ENCODE data around the gene CR1L. TPM values are rescaled to one million over a fixed set of nuclear protein-coding genes. Genes with fewer than 3 reads are reported as not detected.
"Not testable (repeated sequence)": the region's sequence is repeated elsewhere in the genome, so short reads cannot be mapped to it uniquely, and the experiment has no call there.

CR1L gene
- total RNA-seq, 1 donor from 2014 or later, result not detected

- Mint-ChIP-seq H3K36me3 (ENCODE audit: low read depth) (peaks cover 2% of the 10 kb centered on the region), H3K9me3 (ENCODE audit: low read depth) (no peaks in the 10 kb centered on the region), H3K27ac (ENCODE audit: unreplicated experiment) (no peak overlapping the region), H3K27me3 (ENCODE audit: low read depth) (no peaks in the 10 kb centered on the region), H3K4me3 (ENCODE audit: unreplicated experiment) (no peak overlapping the region), H3K4me1 (ENCODE audit: low read depth) (peaks cover 16% of the 10 kb centered on the region)
- TF ChIP-seq CTCF (IDR thresholded peaks at IDR 0.05), result no peak
- no peak for DNase-seq (ENCODE audit: low spot score)
Observed at GRCh38 chr1:207747627-207748492, 102.9 kb downstream of the CR1L start.

GRCh38 chr1:207748737-207749528, 104.0 kb downstream of the CR1L start:
- no peak overlapping the region for H3K27ac Mint-ChIP-seq (ENCODE audit: unreplicated experiment)

GRCh38 chr1:207750631-207751305, 105.8 kb downstream of the CR1L start:
- Mint-ChIP-seq H3K4me3 (ENCODE audit: unreplicated experiment) (peak overlapping the region; percentile 100), H3K27me3 (ENCODE audit: low read depth) (no peaks in the 10 kb centered on the region), H3K27ac (ENCODE audit: unreplicated experiment) (no peak overlapping the region), H3K36me3 (ENCODE audit: low read depth) (peaks cover 2% of the 10 kb centered on the region), H3K4me1 (ENCODE audit: low read depth) (peaks cover 38% of the 10 kb centered on the region), H3K9me3 (ENCODE audit: low read depth) (no peaks in the 10 kb centered on the region)
- TF ChIP-seq CTCF (IDR thresholded peaks at IDR 0.05), result no peak
- no peak for DNase-seq (ENCODE audit: low spot score)

More at GRCh38 chr1:207748737-207749528, 104.0 kb downstream of the CR1L start:
- H3K4me3 Mint-ChIP-seq (ENCODE audit: unreplicated experiment), result no peak overlapping the region
- H3K36me3 Mint-ChIP-seq (ENCODE audit: low read depth), result peaks cover 2% of the 10 kb centered on the region
- no peaks in the 10 kb centered on the region for H3K9me3 Mint-ChIP-seq (ENCODE audit: low read depth)
- no peaks in the 10 kb centered on the region for H3K27me3 Mint-ChIP-seq (ENCODE audit: low read depth)
- H3K4me1 Mint-ChIP-seq (ENCODE audit: low read depth), result peaks cover 27% of the 10 kb centered on the region
- DNase-seq (ENCODE audit: low spot score), result no peak
- TF ChIP-seq CTCF (IDR thresholded peaks at IDR 0.05), result no peak

GRCh38 chr1:207751463-207751789, 106.5 kb downstream of the CR1L start:
- not testable (repeated sequence) for H3K9me3 Mint-ChIP-seq (ENCODE audit: low read depth); H3K36me3 Mint-ChIP-seq (ENCODE audit: low read depth); H3K27me3 Mint-ChIP-seq (ENCODE audit: low read depth); DNase-seq (ENCODE audit: low spot score)
- peak overlapping the region; percentile 100 for H3K4me3 Mint-ChIP-seq (ENCODE audit: unreplicated experiment)
- peak overlapping the region; percentile 98 for H3K27ac Mint-ChIP-seq (ENCODE audit: unreplicated experiment)
- peaks cover 41% of the 10 kb centered on the region for H3K4me1 Mint-ChIP-seq (ENCODE audit: low read depth)

- Mint-ChIP-seq H3K27ac (ENCODE audit: unreplicated experiment) (peak within 1 kb of the TSS; percentile 98), H3K9me3 (ENCODE audit: low read depth) (no peaks in the 10 kb centered on the region), H3K27me3 (ENCODE audit: low read depth) (no peaks in the 10 kb centered on the region), H3K4me3 (ENCODE audit: unreplicated experiment) (peak within 1 kb of the TSS; percentile 100), H3K4me1 (ENCODE audit: low read depth) (peaks cover 41% of the 10 kb centered on the region), H3K36me3 (ENCODE audit: low read depth) (peaks cover 2% of the 10 kb centered on the region)
- DNase-seq (ENCODE audit: low spot score), result peak; percentile 97
- no peak for TF ChIP-seq CTCF (IDR thresholded peaks at IDR 0.05)
Observed at GRCh38 chr1:207751790-207752455, 107.0 kb downstream of the CR1L start, which contains the start of gene CD46. TSS of gene CD46 (plus strand) at chr1:207752054. CDS start at chr1:207752213, 159 bp downstream.

All from chondrocyte (in vitro differentiated cells).